HG03457 (cell line): ENCODE data around the gene NT5C3A.
A peak's percentile ranks its signal among the peaks of the same experiment; 100 is the strongest.
"Not testable (repeated sequence)": the region's sequence is repeated elsewhere in the genome, so short reads cannot be mapped to it uniquely, and the experiment has no call there.

Experiments used
- ATAC-seq: cut with Tn5 transposase; IDR thresholded peaks from one replicate; pipeline ENCODE4 v1.9.1; 2021; ENCODE audit warnings: moderate number of reproducible peaks; ENCODE audit not compliant: unreplicated experiment

The NT5C3A gene

GRCh38 chr7:33043501-33044400 lies 18.8 kb downstream of the NT5C3A start:
- no peak for ATAC-seq

- no peak for ATAC-seq
Observed at GRCh38 chr7:33041631-33042428, 20.7 kb downstream of the NT5C3A start.

GRCh38 chr7:33040803-33041516 lies 21.6 kb downstream of the NT5C3A start:
- ATAC-seq, result peak; percentile 93

- ATAC-seq, result no peak
Observed at GRCh38 chr7:33039903-33040292, 22.7 kb downstream of the NT5C3A start.

GRCh38 chr7:33039257-33039902 lies 23.2 kb downstream of the NT5C3A start:
- ATAC-seq, result no peak

GRCh38 chr7:33038639-33039038 lies 23.9 kb downstream of the NT5C3A start:
- no peak for ATAC-seq

GRCh38 chr7:33035776-33036175 lies 26.8 kb downstream of the NT5C3A start:
- ATAC-seq, result no peak

- ATAC-seq, result no peak
Observed at GRCh38 chr7:33024189-33024757, 38.3 kb downstream of the NT5C3A start.

GRCh38 chr7:33012364-33012763 lies 50.2 kb downstream of the NT5C3A start:
- no peak for ATAC-seq

- no peak for ATAC-seq
Observed at GRCh38 chr7:33009734-33010133, 52.8 kb downstream of the NT5C3A start.

- not testable (repeated sequence) for ATAC-seq
Observed at GRCh38 chr7:33005690-33006089, 56.9 kb downstream of the NT5C3A start.

GRCh38 chr7:33005193-33005592 lies 57.4 kb downstream of the NT5C3A start:
- not testable (repeated sequence) for ATAC-seq

GRCh38 chr7:33004104-33004616 lies 58.4 kb downstream of the NT5C3A start:
- not testable (repeated sequence) for ATAC-seq

GRCh38 chr7:33003111-33003510 lies 59.5 kb downstream of the NT5C3A start:
- not testable (repeated sequence) for ATAC-seq

- not testable (repeated sequence) for ATAC-seq
Observed at GRCh38 chr7:32999380-32999779, 63.2 kb downstream of the NT5C3A start.

- ATAC-seq, result not testable (repeated sequence)
Observed at GRCh38 chr7:32998361-32999171, 64.0 kb downstream of the NT5C3A start.

- ATAC-seq, result not testable (repeated sequence)
Observed at GRCh38 chr7:32997956-32998355, 64.6 kb downstream of the NT5C3A start.

GRCh38 chr7:32992750-32993149 lies 69.8 kb downstream of the NT5C3A start:
- ATAC-seq, result not testable (repeated sequence)
